ENCODE results near the gene NOXA1. TPM values are rescaled to one million over a fixed set of nuclear protein-coding genes. Genes with fewer than 3 reads are reported as not detected.

Gene NOXA1
- total RNA-seq, 1 donor from 2014 or later: 0.30 TPM

DNA sequence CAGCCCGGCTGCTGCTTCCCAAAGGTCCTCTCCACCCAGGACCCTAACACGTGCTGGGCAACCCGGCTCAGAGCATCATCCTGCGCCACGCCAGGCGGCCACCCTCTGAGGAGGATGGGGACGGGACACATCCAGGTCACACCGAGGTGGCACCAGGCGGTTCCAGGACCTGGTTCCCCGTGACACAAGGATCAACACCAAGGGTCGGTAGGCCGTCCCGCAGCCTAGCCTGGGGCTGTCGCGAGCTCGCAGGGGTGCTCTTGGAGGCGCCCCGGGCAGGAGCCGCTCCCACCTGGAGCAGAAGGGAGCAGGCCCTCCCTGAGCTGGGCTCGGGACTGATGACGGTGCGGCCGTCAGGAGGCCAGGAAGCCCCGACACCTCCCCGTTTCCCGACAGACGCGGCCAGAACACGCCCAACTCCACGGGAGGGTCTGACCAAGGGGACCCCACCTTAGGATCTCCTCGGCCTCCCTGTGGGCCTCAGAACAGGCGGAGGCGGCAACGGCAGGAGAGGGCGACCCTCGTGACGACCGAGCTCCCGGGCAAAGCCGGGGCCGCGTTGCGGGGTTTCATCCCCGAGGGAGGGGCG is 6.5 kb upstream of the NOXA1 start:
- intact Hi-C loops (cut with micrococcal nuclease): no loop called here
- Mint-ChIP-seq H3K9me3 (no peaks in the 10 kb centered on the region), H3K4me1 (peaks cover 5% of the 10 kb centered on the region), H3K36me3 (ENCODE audit: low read depth) (no peaks in the 10 kb centered on the region), H3K27me3 (no peaks in the 10 kb centered on the region), H3K4me3 (no peak overlapping the region), H3K27ac (no peak overlapping the region)
- no peak for DNase-seq

DNA sequence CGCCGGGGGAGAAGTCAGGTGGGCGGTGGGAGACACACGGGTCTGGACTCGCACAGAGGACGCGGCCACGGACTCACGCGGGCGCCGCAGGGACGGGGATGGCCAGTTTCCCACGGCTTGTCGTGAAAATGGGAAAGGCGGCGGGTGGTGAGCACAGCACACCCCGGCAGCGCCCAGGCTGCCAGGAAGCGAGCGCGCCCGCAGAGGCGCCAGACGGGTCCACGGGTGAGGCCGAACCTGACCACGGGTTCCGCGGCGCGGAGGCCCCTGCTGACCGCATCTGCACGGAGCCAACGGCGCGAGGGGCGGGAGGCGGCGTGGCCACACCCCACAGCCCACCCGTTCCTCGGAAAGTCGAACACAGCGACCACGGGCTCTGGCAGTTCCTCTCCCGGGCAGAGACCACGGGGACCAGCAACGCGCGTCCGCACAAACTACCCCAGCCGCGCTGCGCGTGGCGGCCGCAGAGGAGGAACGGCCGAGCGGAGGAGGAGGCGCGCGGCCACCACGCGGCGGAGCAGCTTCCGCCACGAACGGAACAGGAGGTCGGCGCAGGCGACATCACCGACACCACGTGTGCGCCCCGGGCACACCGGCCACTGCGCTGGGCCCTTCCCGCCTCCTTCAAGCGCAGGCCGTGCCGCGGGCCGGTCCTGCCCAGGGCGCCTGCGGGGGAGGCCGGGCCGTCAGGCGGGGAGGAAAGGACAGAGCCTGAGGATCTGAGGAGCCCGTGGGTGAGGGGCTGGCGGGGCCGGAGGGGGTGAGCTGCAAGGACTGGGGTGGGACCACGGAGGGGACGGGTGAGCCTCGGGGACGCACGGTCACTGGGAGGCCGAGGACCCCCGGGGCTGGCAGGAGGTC is 5.8 kb upstream of the NOXA1 start:
- Mint-ChIP-seq H3K27me3 (no peaks in the 10 kb centered on the region), H3K36me3 (ENCODE audit: low read depth) (no peaks in the 10 kb centered on the region), H3K27ac (no peak overlapping the region), H3K4me1 (peaks cover 9% of the 10 kb centered on the region), H3K4me3 (peak overlapping the region; percentile 26), H3K9me3 (no peaks in the 10 kb centered on the region)
- no peak for DNase-seq
- intact Hi-C loops (cut with micrococcal nuclease): no loop called here

DNA sequence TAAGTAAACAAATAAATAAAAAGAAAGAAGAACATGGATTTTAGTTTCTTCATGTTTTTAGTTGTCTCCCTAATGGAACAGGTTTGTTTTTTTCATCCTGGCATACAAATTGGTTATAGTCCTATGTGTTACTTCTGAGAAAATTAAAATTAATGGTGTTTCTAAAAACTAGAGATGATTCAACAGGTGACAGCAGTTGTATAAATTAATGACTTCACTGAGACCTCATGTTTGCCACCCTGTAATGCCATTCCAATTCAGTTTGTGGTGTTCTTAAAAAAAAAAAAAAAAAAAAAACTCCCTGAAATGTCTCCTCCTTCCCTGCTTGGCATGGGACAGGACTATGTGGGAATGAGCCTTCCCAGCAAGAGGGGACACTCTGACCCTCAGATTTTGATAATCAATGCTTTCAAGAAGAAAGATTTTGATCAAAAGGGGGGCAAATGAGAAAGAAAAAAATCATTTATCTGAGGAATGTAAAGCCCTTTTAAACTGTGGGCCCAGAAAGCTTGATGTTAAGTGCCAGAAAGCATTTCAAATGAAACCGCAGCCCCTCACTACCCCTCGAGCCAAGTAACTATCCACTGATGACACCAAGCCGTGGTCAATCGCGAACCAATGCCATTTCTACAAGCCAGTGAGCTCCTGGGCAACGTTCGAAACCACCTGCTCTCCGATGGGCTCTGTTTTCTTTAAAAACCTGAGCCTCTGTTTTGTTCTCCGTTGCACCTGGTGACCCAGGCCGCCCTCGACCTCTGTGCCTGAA is 1.2 kb upstream of the NOXA1 start:
- Mint-ChIP-seq H3K4me3 (peak overlapping the region; percentile 90), H3K27ac (peak overlapping the region; percentile 44), H3K4me1 (peaks cover 5% of the 10 kb centered on the region), H3K27me3 (peaks cover 9% of the 10 kb centered on the region), H3K36me3 (ENCODE audit: low read depth) (no peaks in the 10 kb centered on the region), H3K9me3 (no peaks in the 10 kb centered on the region)
- intact Hi-C loops (cut with micrococcal nuclease): loop anchor here (2.0 to 5.0 kb wide), 3 partner anchors 23 to 120 kb away; partner anchors contain the start of gene NRARP
- DNase-seq: no peak

DNA sequence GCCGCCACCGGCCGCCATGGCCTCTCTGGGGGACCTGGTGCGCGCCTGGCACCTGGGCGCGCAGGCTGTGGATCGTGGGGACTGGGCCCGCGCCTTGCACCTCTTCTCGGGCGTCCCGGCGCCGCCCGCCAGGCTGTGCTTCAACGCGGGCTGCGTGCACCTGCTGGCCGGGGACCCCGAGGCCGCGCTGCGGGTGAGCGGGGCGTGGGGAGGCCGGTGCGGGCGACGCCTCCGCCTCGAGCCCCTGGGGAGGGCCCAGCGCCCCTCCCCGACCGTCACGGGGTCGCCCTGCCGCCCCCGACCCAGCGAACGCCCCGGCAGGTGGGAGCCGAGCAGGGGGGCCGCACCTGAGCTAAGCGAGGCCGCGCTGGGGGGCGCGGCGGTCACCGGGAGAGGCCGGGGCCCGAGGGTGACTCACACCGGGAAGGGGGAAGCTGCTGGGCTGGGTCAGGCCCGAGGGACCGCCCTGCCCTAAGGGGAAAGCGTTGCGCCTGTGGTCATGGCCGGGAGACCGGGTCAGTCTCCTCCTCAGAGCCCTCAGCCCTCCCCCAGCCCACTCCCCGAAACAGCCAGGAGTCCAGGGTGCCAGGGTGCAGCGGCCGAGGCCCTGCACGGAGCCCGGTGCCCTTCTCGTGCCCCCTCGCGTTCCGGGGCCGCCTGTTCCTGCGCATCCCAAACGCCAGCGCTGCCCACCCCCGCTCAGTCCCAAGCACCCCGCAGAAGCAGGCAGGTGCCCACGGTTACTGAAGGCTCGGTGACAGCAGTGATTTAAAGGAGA is 510 bp downstream of the NOXA1 start:
- no peak for DNase-seq
- H3K36me3 Mint-ChIP-seq (ENCODE audit: low read depth): no peaks in the 10 kb centered on the region
- peaks cover 5% of the 10 kb centered on the region for H3K4me1 Mint-ChIP-seq
- H3K27me3 Mint-ChIP-seq: peaks cover 9% of the 10 kb centered on the region
- H3K9me3 Mint-ChIP-seq: no peaks in the 10 kb centered on the region
- intact Hi-C loops (cut with micrococcal nuclease): loop anchor here (2.0 to 5.0 kb wide), 3 partner anchors 21 to 121 kb away; partner anchors contain the start of gene NRARP
- H3K4me3 Mint-ChIP-seq: peak overlapping the region; percentile 59
- H3K27ac Mint-ChIP-seq: peak overlapping the region; percentile 25

DNA sequence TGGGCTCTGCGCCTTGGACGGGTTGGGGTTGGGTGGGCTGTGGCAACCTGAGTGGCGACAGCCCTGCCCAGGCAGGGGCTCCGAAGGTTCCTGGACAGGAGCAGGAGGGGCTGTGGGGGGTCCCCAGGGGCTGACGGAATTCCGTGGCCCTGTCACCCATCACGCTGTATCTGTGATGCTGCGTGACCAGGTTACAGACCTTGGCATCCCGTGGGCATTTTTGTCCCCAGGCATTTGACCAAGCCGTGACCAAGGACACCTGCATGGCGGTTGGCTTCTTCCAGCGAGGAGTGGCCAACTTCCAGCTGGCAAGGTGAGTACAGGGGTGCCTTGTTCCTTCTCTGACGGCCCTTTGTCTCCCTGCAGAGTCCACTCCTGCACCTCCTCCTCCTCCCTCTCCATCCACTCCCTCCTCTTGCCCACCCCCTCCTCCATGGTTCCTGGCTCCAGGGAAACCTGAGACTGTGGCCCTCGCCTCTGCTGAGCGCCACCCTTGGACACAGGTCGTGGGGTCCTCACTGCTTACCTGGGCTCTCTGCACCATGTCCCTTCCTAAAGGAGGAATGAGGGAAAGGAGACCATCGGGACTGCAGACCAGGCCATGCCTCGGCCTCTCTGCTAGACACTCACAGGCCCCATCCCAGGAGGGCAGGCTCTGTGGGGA is 3.0 kb downstream of the NOXA1 start:
- no peak overlapping the region for H3K4me3 Mint-ChIP-seq
- H3K27ac Mint-ChIP-seq: no peak overlapping the region
- H3K9me3 Mint-ChIP-seq: no peaks in the 10 kb centered on the region
- intact Hi-C loops (cut with micrococcal nuclease): no loop called here
- peaks cover 9% of the 10 kb centered on the region for H3K27me3 Mint-ChIP-seq
- H3K36me3 Mint-ChIP-seq (ENCODE audit: low read depth): no peaks in the 10 kb centered on the region
- peaks cover 5% of the 10 kb centered on the region for H3K4me1 Mint-ChIP-seq
- DNase-seq: no peak

DNA sequence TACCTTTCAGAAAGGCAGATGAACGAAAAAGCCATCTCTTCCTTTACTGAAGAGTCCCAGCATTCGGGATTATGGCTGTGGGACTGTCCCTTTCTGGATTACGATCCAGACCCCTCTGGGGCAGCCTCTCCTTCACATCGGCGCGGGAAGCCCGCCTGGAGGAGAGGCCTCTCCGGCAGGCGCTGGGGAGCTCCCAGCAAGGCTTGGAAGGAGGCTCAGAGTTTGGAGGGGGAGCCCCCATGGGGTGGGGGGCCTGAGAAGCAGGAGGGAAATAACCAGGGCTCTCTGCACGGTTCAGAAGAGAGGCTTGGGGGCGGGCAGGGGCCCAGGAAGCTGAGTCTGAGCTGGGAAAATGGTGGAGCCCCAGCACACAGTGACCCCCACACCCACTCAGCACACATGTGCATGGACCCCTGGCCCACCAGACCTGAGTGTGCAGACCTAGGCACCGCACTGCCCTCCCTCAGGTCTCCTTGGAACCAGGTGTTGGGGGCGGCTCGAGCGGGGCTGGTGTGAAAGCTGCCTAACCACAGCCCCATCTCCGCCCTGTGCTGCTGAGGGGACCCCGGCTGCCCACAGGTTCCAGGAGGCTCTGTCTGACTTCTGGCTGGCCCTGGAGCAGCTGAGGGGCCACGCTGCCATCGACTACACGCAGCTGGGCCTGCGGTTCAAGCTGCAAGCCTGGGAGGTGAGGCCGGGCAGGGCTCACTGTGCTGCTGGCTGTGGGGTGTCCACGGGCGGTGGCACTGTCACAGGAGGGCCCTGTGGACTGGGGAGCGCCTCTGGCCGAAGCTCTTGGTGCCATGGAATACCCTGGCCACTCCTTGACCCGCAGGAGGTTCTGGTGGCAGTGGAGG is 4.5 kb downstream of the NOXA1 start:
- Mint-ChIP-seq H3K36me3 (ENCODE audit: low read depth) (no peaks in the 10 kb centered on the region), H3K27ac (no peak overlapping the region), H3K4me3 (no peak overlapping the region), H3K27me3 (peaks cover 9% of the 10 kb centered on the region), H3K9me3 (no peaks in the 10 kb centered on the region), H3K4me1 (no peaks in the 10 kb centered on the region)
- intact Hi-C loops (cut with micrococcal nuclease): no loop called here
- DNase-seq: no peak

DNA sequence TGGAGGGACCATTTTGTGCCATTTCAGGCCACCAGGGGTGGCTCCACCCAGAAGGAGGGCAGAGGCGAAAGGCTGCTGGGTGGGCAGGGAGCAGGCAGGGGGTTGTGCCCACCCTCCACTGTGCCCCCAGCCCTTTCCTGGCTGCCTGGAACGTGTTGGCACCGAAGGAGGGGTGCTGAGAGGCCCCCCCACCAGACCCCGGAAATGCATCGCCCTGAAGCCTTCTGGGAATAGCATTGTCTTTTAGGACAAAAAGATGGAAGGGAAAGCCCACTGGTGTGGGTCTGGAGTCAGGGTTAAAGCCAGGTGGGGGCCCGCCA is 5.1 kb downstream of the NOXA1 start:
- no peaks in the 10 kb centered on the region for H3K36me3 Mint-ChIP-seq (ENCODE audit: low read depth)
- H3K4me3 Mint-ChIP-seq: no peak overlapping the region
- H3K27ac Mint-ChIP-seq: no peak overlapping the region
- DNase-seq: no peak
- H3K9me3 Mint-ChIP-seq: no peaks in the 10 kb centered on the region
- H3K4me1 Mint-ChIP-seq: no peaks in the 10 kb centered on the region
- intact Hi-C loops (cut with micrococcal nuclease): no loop called here
- peaks cover 9% of the 10 kb centered on the region for H3K27me3 Mint-ChIP-seq

DNA sequence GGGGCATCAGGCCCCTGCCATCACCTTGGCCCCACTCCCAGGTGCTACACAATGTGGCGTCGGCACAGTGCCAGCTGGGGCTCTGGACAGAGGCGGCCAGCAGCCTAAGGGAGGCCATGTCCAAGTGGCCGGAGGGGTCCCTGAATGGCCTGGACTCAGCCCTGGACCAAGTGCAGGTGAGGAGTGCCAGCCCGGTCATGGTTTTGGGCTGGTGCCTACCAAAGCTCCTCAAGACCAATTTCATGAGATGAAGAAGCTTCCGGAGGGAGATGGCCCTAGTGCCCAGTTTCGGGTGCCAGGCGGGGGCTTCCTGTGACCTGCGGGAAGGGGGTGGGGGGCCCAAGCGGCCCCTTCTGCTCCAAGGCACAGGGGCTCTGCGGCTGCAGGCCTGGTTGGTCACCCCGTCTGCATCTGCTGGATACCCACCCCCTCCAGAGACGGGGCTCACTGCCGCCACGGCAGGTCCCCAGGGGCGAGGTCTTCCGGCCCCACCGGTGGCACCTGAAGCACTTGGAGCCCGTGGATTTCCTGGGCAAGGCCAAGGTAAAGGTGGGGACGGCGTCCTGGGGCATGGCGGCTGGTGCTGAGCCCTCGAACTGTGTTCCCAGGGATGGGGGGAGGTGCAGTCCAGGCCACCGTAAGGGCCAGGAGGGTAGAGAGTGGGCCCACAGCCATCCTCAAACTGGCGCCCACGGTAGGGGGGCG is 5.8 kb downstream of the NOXA1 start:
- no peaks in the 10 kb centered on the region for H3K4me1 Mint-ChIP-seq
- H3K9me3 Mint-ChIP-seq: no peaks in the 10 kb centered on the region
- intact Hi-C loops (cut with micrococcal nuclease): no loop called here
- no peak overlapping the region for H3K27ac Mint-ChIP-seq
- no peak for DNase-seq
- H3K36me3 Mint-ChIP-seq (ENCODE audit: low read depth): no peaks in the 10 kb centered on the region
- no peak overlapping the region for H3K4me3 Mint-ChIP-seq
- peaks cover 9% of the 10 kb centered on the region for H3K27me3 Mint-ChIP-seq

DNA sequence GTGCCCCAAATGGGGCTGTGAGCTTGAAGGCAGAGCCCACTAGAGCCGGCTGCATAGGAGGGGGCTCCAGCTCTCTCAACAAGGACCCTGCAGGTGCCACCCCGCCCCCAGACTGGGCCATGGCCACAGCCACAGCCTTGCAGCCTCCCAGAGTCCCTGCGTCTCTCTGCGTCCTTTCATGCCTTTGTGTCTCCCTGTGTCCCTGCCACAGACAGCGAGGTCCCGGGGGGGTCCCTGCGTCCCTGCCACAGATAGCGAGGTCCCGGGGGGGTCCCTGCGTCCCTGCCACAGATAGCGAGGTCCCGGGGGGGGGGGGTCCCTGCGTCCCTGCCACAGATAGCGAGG is 6.3 kb downstream of the NOXA1 start:
- Mint-ChIP-seq H3K4me1 (no peaks in the 10 kb centered on the region), H3K27ac (no peak overlapping the region), H3K27me3 (peaks cover 5% of the 10 kb centered on the region), H3K36me3 (ENCODE audit: low read depth) (no peaks in the 10 kb centered on the region), H3K4me3 (no peak overlapping the region), H3K9me3 (no peaks in the 10 kb centered on the region)
- intact Hi-C loops (cut with micrococcal nuclease): no loop called here
- DNase-seq: no peak

DNA sequence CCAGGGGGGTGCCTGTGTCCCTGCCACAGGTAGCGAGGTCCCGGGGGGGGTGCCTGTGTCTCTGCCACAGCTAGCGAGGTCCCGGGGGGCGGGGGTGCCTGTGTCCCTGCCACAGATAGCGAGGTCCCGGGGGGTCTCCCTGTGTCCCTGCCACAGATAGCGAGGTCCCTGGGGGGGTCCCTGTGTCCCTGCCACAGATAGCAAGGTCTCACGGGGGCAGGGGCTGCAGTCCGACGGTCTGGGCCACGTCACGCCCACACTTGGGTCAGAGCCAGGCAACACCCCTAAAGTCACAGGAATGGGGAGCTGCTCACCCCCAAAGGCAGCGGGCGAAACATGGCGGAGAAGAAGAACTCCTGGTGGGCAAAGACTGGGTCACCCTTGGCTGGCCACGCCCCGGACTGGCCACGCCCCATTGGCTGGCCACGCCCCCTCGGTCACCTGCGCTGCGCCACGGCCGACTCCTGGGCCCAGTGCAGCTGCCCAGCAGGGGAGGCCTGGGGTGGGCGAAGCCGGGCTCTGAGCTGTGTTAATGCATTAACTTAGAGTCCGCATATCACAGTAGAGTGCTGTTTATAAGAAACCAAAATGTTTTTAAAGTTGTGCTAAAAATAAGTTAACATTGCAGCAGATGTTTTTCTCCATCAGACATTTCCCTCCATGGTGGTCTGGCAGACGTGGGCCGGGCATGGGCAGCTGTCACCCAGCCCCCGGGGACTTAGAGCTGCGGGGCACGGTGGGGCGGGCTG is 7.0 kb downstream of the NOXA1 start:
- H3K9me3 Mint-ChIP-seq: no peaks in the 10 kb centered on the region
- no peaks in the 10 kb centered on the region for H3K4me1 Mint-ChIP-seq
- H3K4me3 Mint-ChIP-seq: no peak overlapping the region
- H3K27me3 Mint-ChIP-seq: peaks cover under 1% of the 10 kb centered on the region
- no peak for DNase-seq
- H3K36me3 Mint-ChIP-seq (ENCODE audit: low read depth): no peaks in the 10 kb centered on the region
- no peak overlapping the region for H3K27ac Mint-ChIP-seq
- intact Hi-C loops (cut with micrococcal nuclease): no loop called here

DNA sequence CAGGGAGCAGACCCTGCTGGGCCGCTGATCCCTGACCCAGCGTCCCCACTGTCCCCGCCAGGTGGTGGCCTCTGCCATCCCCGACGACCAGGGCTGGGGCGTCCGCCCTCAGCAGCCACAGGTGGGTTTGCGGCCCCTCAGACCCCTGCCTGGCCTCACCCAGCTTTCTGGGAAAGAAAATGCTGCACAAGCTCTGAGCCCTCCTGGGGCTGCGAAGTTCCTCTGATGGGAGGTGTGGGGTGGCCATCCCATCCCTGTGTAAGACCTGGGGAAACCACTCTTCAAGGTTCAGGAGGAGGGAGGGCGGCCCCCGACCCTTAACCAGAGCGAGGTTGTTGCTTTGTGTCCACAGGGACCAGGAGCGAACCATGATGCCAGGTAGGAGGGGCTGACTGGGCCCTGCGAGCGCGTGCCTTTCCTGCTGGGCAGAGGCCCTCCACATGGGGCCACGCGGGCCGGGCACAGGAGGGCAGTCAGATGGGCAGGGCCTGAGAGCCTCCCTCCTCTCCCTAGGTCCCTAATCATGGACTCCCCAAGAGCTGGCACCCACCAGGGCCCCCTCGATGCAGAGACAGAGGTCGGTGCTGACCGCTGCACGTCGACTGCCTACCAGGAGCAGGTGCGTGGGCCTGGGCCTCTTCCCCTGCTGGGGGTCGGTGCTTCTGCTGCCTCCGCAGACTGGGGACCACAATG is 7.7 kb downstream of the NOXA1 start:
- H3K9me3 Mint-ChIP-seq: no peaks in the 10 kb centered on the region
- no peak overlapping the region for H3K4me3 Mint-ChIP-seq
- intact Hi-C loops (cut with micrococcal nuclease): no loop called here

More for the DNA sequence above, 7.7 kb downstream of the NOXA1 start:
- Mint-ChIP-seq H3K27me3 (no peaks in the 10 kb centered on the region), H3K36me3 (ENCODE audit: low read depth) (no peaks in the 10 kb centered on the region), H3K27ac (no peak overlapping the region), H3K4me1 (no peaks in the 10 kb centered on the region)
- DNase-seq: no peak

All from activated CD4-positive, alpha-beta T cell treated with anti-CD3 and anti-CD28 coated beads, Interleukin-2, amount 10 ng/mL, durations not matched to agents 24 days and 14 days (primary cell).